ENCODE results near the gene ABRACL.

DNA sequence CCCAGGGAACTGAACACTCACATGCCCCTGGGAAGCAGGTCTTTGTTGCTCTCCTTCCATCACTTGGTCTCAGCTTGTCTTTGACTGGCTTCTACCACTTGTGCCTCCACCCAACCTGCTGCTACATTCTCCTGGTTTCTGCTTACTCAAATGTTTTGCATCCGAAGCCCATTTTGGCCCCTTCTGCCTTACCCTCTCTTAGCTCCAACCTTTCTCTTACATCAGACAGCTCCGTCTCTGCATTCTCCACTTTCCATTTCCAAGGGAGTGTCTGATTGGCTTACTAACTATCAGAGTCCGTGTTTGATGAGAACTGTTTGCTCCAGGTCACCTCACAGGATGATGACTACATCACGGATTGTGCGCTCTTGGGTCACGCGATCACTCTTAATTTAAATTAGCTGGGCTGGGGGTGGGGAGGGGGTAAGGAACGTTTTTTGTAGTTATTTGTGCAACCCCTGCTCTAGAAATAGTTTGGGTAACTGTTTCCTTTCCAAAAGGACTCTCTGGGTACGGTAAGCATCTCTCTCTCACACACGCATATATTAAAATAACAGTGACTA is 844 bp upstream of the ABRACL start:
- TF ChIP-seq, protein P1, sequence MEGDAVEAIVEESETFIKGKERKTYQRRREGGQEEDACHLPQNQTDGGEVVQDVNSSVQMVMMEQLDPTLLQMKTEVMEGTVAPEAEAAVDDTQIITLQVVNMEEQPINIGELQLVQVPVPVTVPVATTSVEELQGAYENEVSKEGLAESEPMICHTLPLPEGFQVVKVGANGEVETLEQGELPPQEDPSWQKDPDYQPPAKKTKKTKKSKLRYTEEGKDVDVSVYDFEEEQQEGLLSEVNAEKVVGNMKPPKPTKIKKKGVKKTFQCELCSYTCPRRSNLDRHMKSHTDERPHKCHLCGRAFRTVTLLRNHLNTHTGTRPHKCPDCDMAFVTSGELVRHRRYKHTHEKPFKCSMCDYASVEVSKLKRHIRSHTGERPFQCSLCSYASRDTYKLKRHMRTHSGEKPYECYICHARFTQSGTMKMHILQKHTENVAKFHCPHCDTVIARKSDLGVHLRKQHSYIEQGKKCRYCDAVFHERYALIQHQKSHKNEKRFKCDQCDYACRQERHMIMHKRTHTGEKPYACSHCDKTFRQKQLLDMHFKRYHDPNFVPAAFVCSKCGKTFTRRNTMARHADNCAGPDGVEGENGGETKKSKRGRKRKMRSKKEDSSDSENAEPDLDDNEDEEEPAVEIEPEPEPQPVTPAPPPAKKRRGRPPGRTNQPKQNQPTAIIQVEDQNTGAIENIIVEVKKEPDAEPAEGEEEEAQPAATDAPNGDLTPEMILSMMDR (IDR thresholded peaks at IDR 0.05; ENCODE audit: extremely low read depth in 1 of 2, insufficient read depth in 1 of 2, low read depth in 1 of 2, low read length in 2 of 2), result no peak
- TF ChIP-seq POLR2A (IDR thresholded peaks at IDR 0.05; ENCODE audit: low read depth, low read length) (no peak), EZH2 (IDR thresholded peaks at IDR 0.05; ENCODE audit: borderline replicate concordance, low read depth, low read length, severe bottlenecking) (no peak), POLR2AphosphoS5 (IDR thresholded peaks at IDR 0.05; ENCODE audit: insufficient read depth, low read depth, low read length) (no peak)
